NCI-H2227 (cell line): ENCODE measurements around the gene PAK6.
A peak's percentile ranks its signal among the peaks of the same experiment; 100 is the strongest.

Experiments used
- DNase-seq: peaks from one replicate; lab custom pipeline; 2025; ENCODE audit not compliant: unreplicated experiment; lab: John Stamatoyannopoulos, UW

Gene PAK6

DNA sequence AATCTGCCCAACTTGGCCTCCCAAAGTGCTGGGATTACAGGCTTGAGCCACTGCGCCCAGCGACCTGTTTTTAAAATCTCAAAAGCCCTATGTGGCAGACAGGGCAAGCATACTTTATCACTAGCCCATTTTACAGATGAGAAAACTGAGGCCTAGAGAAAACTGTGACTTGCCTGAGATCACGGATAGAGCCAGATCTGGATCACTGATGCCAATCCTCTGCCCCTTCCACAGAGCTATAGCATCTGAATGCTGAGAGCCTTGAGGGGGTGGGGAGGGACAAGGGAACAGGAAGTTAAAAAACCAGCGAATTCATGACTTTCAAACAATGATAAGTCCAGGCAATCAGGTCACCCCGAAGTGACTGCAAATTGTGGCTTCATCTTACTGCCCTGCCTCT, 36.7 kb downstream of the PAK6 start:
- no peak for DNase-seq

DNA sequence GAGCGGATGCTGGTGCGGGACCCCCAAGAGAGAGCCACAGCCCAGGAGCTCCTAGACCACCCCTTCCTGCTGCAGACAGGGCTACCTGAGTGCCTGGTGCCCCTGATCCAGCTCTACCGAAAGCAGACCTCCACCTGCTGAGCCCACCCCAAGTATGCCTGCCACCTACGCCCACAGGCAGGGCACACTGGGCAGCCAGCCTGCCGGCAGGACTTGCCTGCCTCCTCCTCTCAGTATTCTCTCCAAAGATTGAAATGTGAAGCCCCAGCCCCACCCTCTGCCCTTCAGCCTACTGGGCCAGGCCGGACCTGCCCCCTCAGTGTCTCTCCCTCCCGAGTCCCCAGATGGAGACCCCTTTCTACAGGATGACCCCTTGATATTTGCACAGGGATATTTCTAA, 37.1 kb downstream of the PAK6 start:
- DNase-seq, result no peak

GRCh38 chr15:40276927-40277326, 38.1 kb downstream of the PAK6 start:
- DNase-seq, result no peak

- no peak for DNase-seq
Measured at GRCh38 chr15:40277471-40277870, 38.6 kb downstream of the PAK6 start.

GRCh38 chr15:40278026-40278425, 39.2 kb downstream of the PAK6 start:
- no peak for DNase-seq

- no peak for DNase-seq
Measured at GRCh38 chr15:40279437-40280141, 40.7 kb downstream of the PAK6 start.

DNA sequence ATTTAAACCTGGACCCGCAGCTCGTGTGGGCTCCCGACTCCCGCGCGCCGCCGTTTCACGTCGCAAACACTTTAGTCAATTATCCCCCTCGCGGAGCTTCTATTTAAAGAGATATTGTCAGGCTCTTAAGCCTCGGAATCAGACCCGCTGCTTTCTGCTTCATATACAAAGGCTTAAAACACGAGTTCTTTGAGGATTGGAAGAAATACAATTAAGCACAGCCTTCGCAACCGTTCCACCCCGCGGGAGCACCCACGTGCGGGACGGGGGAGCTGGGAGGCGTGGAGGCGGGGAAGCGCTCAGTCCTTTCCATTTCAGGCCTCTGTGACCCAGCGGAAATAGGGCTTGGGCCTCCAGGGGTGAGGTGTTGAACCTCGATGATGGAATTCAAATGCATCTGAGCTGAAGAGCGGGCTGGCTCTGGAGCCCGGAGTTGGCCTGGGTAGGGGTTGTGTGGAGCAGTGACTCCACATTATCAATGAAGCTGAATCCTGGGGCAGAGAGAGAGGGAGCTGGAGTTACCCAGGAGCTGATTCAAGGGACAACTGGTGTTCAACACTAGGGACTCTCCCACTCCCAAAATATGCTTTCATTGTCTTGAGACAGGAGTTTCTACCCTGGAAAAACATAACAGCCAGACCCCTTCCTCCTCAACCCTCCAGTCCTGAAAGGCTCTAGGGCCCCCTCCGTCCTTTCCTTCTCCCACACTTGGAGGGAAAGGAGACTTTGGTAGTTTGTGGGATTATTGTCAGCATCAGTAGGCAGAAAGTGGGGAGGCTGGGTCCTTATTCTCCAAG, 41.6 kb downstream of the PAK6 start:
- no peak for DNase-seq

GRCh38 chr15:40281057-40281800, 42.4 kb downstream of the PAK6 start:
- DNase-seq, result no peak

- no peak for DNase-seq
Measured at GRCh38 chr15:40281801-40282146, 42.9 kb downstream of the PAK6 start.

DNA sequence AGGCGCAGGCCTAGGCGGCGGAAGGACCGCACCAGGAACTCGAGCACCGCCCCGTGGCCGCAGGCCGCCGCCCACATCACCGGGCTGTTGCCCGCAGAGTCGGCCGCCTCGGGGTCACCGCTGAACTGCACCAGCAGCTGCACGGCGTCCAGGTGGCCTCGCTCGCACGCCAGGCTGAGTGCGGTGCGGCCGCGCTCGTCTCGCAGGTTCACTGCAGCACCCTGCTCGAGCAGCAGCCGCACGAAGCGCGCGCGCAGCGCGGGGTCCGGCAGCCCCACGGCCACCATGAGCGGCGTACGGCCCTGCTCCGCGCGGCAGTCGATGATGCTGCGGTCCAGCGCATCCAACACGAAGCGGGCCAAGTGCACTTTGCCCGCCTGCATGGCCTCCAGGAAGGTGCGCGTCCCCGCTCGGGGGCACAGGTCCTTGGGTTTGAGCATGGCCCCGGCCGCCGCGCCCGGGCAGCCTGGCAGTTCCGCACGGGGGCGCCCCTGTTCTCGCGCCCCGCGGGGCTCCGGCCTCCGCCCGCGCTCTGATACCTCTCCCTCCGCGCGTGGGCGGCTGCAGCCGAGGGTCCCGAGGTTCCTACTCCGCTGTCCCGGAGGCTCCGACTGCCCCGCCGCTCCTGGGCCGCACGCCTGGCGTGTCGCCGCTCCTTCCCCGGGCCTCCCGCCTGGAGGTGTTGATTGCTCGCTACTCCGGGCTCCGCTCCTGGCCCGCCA, 43.4 kb downstream of the PAK6 start:
- peak; percentile 57 for DNase-seq

DNA sequence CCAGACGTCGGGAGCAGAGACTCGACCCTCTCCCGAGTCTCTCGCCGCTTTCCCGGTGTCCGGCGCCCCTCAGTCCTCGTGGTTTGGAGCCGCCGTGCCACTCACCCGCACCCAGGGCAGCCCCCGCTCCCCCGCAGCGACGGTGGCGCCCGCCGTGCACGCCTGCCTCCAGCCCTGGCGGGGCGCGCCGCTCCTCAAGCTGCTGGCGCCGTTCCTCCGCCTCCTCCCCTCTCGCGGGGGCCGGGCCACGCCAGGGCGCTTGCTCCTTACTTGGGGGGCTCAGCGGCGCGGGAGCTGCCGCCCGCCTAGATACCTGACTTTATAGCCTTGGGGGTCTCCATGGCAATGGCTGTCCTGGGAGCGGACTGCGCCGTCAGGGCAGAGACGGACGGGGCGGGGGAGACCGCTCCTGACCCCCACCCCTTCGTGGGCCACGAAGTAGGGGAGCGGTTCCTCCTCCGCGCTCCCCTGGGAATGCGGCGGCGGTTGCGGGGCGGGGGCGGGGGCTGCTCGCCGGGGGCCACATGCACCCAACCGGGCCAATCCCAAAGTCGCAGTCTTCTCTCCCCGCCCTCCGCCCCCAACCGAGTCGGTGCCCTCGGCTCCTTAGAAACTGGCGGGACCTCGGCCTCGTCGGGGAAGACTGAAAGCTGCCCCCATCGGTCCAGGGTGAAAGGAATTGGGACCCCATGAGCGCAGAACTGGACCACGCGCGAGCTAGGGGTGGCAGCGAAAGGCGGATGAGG, 44.2 kb downstream of the PAK6 start, which contains the start of gene ANKRD63:
ANKRD63 (minus strand) TSS at position 196 of the 746 bp plus-strand sequence. CDS start 478 bp downstream, outside the sequence.
- DNase-seq, result peak; percentile 43

DNA sequence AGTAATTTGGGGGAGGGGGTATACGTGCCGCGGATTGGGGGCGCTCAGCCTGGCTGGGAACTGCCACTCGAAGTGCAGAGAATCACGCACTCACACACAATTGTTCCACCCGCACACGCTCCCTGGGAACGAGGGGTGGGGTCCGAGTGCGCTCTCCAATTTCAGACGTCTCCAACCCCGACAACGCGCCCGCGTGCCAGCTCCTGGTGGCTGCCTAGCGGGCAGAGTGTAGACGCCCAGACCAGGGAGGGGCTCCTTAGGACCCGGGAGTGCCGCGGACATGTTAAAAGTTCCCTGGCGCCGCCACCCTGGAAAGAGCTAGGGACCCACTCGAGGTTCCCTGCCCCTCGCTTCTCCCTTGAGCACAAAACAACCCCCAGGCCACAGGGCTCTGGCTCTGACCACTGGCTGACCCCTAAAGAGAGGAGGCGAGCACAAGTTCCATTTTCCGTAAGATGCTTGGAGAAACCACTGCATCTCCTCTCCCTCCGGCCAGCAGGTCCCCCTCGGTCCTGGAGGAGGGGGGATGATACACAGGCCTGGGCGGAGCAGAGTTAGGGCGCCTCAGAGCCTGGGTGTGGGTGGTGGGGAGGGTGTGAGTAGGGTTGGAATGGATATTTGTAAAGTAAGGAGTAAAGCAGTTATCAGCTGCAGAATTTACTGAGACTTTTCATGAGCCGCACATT, 44.9 kb downstream of the PAK6 start:
- no peak for DNase-seq

DNA sequence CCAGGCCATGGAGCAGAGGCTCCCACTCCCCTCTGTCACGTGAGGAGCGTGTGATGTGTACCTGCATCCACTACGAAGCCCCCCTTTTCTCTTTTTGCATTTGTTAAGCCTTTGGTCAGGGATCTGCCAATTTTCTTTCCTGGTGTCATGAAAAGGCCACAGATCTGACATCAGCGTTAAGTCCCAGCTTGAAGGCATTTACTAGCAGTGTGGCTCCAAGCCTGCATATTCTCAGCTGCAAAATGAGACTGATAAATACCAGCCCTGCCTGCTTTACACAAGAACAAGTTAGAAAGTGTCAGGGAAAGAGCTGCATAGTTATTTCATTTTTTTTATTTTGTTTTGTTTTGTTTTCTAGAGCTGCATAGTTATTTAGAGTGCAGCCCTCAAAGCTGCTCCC, 46.3 kb downstream of the PAK6 start:
- no peak for DNase-seq

DNA sequence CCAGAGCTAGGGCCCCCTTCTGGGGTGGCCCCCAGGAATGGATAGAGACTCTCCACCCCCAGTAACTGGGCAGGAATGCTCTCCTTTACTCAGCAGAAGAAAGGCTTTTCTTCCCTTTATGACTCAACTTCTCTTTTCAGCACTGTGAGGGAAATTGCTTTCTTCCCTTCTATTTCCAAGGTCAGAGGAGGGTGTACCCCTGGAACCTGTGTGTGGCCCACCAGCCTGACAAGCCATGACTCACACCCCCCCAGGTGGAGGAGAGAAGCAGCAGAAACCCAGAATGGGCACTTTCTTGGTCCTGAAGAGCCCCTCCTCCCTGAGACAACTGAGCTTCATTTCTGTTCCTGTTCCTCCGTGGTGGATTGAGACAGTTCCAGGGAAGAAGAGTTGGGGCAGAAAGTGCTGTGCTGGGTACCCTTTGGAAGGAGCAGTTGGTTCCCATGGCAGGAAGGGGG, 46.7 kb downstream of the PAK6 start:
- no peak for DNase-seq

DNA sequence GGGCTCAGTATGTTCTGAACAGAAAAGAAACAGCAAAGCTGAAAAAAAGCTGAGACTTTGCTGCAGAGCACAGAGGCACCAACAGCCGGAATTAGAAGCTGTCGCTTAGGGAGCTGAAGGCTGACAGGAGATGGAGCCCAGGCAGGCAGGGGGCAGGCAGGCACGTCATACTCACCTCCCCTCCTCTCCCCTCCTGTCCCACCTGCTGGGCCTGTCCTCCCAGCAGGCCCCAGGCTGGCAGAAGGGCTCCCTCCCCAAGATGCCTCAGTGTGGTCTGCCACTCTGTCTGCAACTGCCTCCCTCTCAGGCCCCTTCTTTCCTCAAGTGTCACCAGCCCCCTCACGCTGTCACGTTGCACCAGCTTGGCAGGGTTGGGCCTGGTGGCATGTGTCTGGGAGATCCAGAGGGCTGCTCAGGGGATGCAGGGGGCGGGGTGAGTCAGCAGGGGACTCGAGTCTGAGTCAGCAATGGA, 47.2 kb downstream of the PAK6 start:
- no peak for DNase-seq

DNA sequence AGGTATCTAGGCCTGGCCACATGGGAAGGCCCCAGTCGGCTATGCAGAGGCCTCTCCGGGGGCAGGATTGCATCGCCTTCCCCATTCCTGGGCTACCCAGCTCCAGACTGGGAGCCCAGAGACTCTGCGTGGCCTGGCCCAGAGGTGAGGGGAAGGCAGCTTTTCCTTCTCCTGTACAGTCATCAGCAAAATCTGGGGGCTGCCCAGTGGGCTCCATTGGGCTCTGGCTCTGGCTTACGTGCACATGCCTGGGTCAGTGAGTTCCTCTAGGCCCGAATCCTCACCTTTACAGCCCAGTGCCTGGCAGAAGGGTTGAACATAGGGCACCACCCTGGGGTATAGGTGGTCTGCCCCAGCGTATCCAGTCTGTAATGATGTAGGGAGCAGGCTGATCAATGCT, 47.9 kb downstream of the PAK6 start:
- DNase-seq, result no peak

DNA sequence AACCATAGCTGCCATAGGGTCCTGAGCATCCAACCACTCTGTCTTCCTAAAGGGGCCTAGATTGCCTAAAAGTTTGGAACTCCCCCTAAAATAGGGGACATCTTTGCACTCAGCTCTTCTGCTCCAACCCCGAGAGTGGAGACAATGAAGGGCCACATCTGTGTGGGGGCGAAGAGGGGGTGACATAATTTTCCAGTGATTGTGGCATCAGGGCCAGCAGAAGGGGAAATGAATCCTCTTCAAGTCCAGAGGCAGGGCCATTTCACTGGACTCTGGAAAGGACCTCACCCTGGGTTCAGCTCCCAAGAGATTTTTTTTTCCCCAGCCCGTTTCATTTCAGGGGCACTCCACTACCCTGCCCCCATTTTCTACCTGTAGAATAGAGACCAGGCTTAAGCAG, 48.6 kb downstream of the PAK6 start:
- DNase-seq, result no peak

DNA sequence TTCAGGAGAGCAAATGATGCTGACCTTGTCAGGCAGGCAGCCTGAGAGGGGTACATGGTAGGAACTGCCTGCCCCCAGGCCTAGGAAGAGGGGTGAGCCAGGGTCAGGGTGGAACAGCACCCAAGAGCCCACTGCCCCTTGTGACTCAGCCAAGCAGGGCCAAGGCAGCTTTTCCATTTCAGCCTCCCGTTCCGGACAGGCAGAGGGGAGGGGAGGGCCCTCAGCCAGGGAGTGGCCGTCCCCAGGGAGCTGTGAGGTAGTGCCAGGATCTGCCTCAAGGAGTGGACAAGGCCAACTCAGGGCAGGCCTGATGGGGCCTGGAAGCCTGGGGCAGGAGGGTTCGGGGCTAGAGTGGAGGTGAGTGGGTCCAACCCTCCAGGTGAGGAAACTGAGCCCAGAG, 49.1 kb downstream of the PAK6 start:
- DNase-seq, result no peak

DNA sequence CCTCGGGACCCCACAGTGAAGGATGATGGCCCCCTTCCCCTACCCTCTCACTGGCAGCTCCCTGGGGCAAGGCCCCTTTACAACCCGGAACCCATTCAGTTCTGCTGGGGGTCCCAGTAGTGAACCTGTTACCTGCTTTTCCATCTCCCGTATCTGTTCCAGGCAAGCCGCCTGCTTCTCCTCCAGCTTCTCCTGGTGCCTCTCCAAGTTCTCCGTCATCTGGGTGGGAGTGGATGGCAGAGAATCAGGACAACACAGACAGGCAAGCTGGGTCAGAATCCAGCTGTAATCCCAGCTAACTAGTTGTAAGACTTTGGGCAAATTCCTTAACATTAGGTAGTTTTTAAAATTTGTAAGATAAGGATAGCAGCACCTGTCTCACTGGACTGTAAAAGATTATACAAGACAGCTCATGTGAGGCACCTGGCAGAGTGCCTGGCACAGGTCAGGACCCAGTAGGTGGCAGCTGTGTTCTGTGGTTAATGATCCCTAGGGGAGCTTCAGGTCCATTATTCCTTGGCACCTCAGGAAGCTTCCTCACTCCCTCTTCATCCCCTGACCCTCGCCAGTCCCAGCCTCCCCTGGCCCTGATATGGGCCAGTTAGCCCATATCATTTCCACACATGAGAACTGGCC, 50.4 kb downstream of the PAK6 start:
- no peak for DNase-seq
